Measurements from ENCODE around the gene NRP1. TPM values are rescaled to one million over a fixed set of nuclear protein-coding genes. Genes with fewer than 3 reads are reported as not detected.

The NRP1 gene
- total RNA-seq, 4 donors from 2014 or later, result 8.2 to 24.6 (median 18.7) TPM

- intact Hi-C loops (cut with DNase I; ENCODE audit: low total_unique reads), result no loop called here
- TF ChIP-seq, protein P1, sequence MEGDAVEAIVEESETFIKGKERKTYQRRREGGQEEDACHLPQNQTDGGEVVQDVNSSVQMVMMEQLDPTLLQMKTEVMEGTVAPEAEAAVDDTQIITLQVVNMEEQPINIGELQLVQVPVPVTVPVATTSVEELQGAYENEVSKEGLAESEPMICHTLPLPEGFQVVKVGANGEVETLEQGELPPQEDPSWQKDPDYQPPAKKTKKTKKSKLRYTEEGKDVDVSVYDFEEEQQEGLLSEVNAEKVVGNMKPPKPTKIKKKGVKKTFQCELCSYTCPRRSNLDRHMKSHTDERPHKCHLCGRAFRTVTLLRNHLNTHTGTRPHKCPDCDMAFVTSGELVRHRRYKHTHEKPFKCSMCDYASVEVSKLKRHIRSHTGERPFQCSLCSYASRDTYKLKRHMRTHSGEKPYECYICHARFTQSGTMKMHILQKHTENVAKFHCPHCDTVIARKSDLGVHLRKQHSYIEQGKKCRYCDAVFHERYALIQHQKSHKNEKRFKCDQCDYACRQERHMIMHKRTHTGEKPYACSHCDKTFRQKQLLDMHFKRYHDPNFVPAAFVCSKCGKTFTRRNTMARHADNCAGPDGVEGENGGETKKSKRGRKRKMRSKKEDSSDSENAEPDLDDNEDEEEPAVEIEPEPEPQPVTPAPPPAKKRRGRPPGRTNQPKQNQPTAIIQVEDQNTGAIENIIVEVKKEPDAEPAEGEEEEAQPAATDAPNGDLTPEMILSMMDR (IDR thresholded peaks at IDR 0.05), result no peak
- TF ChIP-seq POLR2A (IDR thresholded peaks at IDR 0.05), result no peak
- WGBS, 2 donors, result 86 to 90% methylated on average over 6 of the region's 6 CpGs
- DNase-seq (ENCODE audit: low spot score in 2 of 2), result no peak
- H3K4me3 ChIP-seq (ENCODE audit: low read depth, poor library complexity, severe bottlenecking), result no peak overlapping the region
Observed at GRCh38 chr10:33298110-33298509, 36.4 kb downstream of the NRP1 start.

- TF ChIP-seq POLR2A (IDR thresholded peaks at IDR 0.05), result no peak
- TF ChIP-seq, protein P1 (IDR thresholded peaks at IDR 0.05), result no peak
- no peak for DNase-seq (ENCODE audit: low spot score in 2 of 2)
- no peak overlapping the region for H3K4me3 ChIP-seq (ENCODE audit: low read depth, poor library complexity, severe bottlenecking)
- intact Hi-C loops (cut with DNase I; ENCODE audit: low total_unique reads), result no loop called here
- WGBS, 2 donors, result 74 to 80% methylated on average over 2 of the region's 2 CpGs
Observed at GRCh38 chr10:33295851-33296250, 38.6 kb downstream of the NRP1 start.

DNA sequence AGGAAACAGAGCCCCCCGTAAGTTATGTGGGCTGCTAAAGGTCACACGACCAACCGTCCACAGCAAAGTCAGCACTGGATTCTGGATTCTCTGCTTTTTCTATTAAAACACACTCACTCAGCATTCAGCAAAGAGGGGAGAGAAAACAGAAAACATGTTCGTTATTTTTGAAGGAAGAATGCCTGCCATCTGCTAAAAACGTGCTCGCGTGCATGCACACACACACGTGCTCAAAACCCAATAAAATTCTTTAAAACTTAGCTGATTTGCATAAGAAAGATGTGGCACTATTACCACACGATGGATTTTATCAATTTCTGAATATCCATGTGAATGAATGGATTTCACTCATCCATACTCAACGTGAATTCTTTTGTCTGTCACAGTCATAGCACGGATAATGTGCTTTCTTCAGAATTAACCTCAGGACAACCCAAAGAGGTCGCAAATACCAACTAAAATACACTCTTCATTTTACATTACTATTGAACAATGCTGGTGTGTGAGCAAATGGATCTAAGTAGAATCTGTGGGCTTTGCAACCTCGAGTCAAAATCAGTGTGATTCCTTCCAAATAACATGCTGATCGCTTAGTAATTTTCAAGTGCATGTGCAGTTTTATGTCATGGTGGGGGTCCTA lies 40.8 kb downstream of the NRP1 start:
- peak in 1 of 2 donors; percentile 3 for DNase-seq (ENCODE audit: low spot score in 2 of 2)
- WGBS, 2 donors, result 82 to 85% methylated on average over 14 of the region's 14 CpGs

DNA sequence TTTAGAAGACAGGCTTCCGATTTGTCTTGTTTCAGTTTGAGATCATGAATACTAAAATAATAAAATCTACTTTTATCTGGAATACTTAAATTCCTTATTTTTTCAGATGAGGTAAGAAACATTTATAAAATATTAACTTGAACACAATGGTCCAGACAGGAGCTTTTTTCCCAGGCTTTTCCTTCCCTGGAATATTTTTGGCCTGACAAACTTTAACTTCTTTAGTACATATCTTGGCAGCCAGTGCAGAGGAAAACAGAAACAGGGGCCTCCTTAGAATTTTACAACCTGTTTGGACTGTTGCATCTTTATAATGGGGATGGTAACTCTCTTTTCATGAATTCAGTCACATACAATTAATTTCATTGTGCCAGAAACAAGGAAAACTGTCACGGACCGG lies 41.4 kb downstream of the NRP1 start:
- DNase-seq (ENCODE audit: low spot score in 2 of 2), result no peak
- 81 to 88% methylated on average over 3 of the region's 3 CpGs for WGBS, 2 donors
- TF ChIP-seq, protein P1 (IDR thresholded peaks at IDR 0.05), result no peak
- TF ChIP-seq POLR2A (IDR thresholded peaks at IDR 0.05), result no peak
- intact Hi-C loops (cut with DNase I; ENCODE audit: low total_unique reads), result no loop called here
- H3K4me3 ChIP-seq (ENCODE audit: low read depth, poor library complexity, severe bottlenecking), result no peak overlapping the region

More for the DNA sequence above, 40.8 kb downstream of the NRP1 start:
- H3K4me3 ChIP-seq (ENCODE audit: low read depth, poor library complexity, severe bottlenecking), result no peak overlapping the region
- intact Hi-C loops (cut with DNase I; ENCODE audit: low total_unique reads), result no loop called here
- no peak for TF ChIP-seq POLR2A (IDR thresholded peaks at IDR 0.05)
- TF ChIP-seq, protein P1 (IDR thresholded peaks at IDR 0.05), result no peak

DNA sequence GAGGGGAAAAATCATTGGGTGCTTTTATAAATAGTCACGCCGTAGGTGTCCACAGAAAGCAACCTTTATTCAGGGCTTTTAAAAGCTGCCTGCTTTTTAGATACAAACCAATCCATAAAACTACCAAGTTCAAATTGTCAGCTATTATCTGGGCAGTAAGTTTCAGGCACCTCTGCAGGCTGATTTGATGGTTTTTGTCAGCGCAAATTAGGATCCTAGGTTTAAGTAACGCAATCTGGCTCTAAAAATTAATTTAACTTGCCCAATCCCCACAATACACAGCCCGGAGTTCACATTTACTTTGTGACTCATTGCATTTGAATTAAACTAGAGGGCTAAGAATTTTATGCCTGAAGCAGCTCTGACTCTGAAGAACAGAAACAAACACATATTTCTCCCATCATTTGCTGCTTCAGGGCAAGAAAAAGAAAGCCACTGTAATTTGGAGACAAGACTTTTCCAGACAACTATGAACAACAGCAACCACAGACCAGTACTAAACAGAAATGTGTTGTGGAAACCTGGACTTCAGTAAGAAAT lies 43.3 kb downstream of the NRP1 start:
- DNase-seq (ENCODE audit: low spot score in 2 of 2), result no peak
- WGBS, 2 donors, result 48 to 51% methylated on average over 5 of the region's 5 CpGs
- intact Hi-C loops (cut with DNase I; ENCODE audit: low total_unique reads), result no loop called here
- TF ChIP-seq, protein P1 (IDR thresholded peaks at IDR 0.05), result no peak
- no peak for TF ChIP-seq POLR2A (IDR thresholded peaks at IDR 0.05)
- no peak overlapping the region for H3K4me3 ChIP-seq (ENCODE audit: low read depth, poor library complexity, severe bottlenecking)

Measured in lower leg skin (tissue), 4 donors.